Measurements from ENCODE around the gene ANAPC4.

Gene ANAPC4

GRCh38 chr4:25379591-25379990, 2.5 kb downstream of the ANAPC4 start:
- DNase-seq: no peak

DNA sequence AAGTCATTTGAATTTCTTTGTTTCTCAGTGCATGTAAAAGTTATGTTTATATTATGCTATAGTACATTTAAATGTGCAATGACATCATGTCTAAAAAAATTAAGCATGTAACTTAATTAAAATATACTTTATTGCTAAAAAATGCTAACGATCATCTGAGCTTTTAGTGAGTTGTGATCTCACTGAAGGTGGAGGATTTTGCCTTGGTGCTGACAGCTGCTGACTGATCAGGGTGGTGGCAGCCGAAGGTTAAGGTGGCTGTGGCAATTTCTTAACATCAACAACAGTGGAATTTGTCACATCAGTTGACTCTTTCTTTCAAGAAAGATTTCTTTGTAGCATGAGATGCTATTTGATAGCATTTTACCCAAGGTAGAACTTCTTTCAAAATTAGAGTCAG, 6.6 kb downstream of the ANAPC4 start:
- no peak for DNase-seq

GRCh38 chr4:25386926-25387325, 9.9 kb downstream of the ANAPC4 start:
- DNase-seq: no peak

DNA sequence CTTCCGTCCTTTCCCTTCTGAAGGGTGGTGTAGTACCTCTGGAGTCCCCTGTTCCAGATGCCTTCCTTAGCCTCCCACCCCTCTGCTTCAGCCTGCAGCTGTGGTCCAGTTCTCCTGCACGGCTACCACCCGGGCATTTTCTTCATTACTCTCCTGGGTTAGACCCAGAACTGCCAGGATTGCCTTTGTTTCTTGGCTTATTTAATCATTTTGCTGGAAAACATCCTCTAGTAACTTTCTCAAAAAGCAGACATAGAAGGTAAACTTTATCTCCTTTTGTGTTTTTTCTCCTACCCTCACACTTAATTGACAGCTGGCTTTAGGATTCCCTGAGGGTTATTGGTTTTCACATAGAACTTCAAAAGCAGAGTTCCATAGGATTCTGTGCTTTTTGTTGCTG, 20.2 kb downstream of the ANAPC4 start:
- no peak for DNase-seq

DNA sequence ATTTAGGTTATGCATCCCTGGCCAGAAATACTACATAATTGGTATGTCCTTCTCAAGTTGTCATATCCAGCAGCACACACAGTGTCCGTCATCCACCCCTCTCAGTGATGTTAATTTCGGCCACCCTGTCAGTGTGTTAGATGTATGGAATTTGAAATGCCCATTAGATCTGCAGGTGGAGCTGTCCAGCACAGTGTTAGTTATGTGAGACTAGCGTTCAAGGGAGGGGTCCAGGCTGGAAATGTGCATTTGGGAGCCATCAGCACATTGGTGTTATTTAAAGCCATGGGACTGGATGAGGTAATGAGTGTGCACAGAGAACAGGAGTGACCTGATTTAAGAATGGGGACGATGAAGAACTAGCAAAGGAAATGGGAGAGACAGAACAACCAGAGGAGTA, 22.4 kb downstream of the ANAPC4 start:
- DNase-seq: no peak

DNA sequence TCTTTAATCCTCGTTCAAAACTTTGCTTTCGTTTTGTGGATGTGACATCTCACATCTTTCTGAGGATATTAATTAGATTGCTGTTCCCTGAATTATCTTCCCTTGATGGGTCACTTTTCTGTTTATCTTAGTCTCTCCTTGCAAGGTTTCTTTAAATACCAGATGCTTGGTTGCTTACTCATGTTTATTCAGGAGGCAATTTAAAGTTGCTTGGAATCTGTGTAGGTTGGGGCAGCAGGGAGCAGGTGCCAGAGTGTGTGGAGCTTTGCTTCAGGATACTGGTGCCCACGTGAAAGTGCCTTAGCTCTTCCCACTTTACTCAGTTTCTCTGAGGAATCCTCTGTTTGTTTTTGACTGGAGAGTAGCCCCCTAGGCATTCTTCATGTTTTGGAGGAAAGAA, 24.0 kb downstream of the ANAPC4 start:
- DNase-seq: no peak

DNA sequence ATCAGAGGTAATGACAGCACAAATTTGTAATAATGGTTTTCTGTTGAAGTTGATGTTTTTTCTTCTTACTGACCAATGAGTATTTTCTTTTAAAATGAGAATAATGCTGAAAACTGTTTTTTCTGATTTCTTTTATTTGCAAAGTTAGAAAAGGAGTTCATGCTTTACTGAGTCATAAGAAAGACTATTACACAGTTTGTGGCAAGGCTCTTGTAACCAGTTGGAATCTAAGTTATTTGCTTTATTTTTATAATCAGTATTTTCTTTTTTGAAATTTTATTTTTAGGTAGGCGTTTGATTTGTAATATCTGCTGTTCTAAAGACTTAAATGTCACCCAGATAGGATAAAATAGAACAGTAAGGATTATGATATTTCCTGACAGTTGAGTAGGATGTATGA, 25.5 kb downstream of the ANAPC4 start:
- DNase-seq: no peak

DNA sequence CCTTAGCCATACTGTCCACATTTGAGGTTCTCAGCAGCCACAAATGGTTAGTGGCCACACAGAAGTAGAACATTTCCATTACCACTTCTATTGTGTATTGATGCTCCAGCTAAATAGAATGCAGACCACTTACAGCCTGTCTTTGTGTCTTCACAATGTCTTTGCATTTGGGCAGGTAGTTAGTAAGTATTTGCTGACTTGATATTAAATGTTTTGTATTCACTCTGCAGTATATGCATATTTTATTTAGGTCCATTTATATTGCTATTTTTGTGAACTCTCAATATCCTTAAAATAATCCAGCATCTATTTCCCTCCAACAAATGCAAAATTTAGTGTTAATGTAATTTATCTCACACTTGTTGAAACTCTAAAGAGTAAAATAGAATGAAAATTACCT, 26.6 kb downstream of the ANAPC4 start:
- DNase-seq: no peak

DNA sequence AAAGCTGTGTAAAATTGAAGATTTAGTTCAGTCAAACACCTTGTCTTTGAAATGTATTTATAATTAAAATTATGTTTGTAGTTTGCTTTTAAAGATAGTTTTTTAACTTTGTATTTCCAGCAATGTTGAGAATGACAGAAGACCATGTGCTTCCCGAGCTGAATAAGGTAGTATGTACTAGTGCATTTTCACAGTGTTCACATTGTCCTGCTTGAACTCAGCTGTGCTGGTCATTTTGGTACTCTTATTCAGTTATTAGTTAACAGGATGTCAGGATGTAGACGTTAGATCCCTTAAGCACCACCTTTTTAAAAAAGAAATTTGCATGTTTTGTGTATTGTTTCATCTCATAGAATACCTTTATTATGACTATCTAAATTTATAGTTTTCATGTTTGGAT, 28.4 kb downstream of the ANAPC4 start:
- no peak for DNase-seq

- no peak for DNase-seq
Measured at GRCh38 chr4:25406081-25406692, 29.1 kb downstream of the ANAPC4 start.

DNA sequence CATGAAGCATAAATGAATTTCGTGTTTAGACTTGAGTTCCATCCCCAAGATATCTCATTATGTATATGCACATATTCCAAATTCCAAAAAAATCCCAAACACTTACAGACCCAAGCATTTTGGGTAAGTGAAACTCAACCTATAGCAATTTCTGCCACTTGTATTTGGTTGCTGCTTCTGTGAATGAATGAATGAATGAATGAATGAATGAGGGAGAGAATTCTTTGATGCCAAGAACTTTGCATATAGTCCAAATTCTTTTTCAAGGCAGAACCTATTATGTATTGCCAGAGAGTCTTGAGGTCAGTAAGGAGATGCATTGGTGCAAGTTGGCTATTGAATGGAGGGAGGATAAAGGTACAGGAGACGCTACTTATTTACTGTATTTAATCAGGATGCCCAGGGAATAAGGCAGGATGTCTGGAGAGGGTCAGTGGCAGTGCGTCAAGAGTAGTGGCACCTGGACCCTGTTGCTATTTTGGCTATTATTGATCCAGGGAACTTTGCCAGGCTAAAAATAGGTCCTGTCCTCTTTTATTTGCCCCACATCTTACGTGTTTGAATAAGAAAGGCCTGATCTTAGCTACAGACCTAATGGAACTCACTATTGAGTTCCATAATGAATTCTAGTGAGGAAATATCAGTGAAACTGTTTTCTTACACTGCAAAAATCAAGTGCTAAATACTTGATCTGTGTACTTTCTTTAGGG, 33.9 kb downstream of the ANAPC4 start:
- no peak for DNase-seq

DNA sequence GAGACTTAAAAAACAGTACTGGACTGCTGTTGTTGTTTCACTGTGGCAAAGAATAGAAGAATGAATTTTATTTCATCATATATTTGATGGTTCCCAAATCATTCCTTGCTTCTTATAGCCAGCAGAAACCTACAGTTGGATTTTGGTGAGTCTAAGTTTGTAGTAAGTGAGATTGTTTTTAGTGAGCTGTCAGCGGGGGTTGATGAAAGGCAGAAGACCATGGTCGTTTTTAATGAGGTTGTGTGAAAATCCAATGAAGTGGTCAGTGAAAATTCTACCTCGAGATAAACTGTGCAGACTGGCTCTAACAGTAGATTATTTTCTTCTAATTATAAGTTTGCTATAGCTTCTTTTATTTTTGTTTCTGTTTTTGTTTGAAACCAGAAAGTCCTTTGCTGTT, 36.2 kb downstream of the ANAPC4 start:
- no peak for DNase-seq

DNA sequence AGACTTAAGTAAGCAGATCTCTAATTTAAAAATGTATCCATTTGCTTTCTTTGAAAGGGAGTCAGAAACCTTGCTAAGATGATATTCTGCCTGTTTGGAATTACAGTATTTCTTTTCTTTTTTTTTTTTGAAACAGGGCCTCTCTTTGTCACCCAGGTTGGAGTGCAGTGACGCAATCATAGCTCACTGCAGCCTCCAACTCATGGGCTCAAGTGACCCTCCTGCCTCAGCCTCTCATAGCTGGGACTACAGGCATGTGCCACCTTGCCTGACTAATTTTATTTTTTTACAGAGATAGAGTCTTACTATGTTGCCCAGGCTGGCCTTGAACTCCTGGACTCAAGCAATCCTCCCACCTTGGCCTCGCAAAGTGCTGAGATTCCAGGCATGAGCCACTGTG, 40.0 kb downstream of the ANAPC4 start:
- DNase-seq: no peak

DNA sequence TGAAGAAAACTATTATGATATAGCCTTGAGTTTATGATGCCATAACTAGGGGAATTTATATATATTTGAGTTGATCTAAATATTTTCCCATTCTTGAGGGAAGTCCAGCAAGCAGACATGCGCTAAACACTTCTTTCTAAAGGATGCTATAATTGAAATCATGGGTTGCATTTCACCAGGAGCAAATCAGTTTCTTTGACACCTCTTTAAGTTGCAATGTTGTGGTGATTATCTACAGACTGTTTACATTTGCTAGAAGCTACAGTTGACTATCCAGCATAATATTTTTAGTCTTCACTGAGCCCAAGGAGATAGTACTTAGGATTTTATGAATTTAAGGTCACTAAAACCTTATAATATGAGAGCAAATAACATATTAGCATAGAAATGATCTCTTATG, 43.9 kb downstream of the ANAPC4 start:
- no peak for DNase-seq

DNA sequence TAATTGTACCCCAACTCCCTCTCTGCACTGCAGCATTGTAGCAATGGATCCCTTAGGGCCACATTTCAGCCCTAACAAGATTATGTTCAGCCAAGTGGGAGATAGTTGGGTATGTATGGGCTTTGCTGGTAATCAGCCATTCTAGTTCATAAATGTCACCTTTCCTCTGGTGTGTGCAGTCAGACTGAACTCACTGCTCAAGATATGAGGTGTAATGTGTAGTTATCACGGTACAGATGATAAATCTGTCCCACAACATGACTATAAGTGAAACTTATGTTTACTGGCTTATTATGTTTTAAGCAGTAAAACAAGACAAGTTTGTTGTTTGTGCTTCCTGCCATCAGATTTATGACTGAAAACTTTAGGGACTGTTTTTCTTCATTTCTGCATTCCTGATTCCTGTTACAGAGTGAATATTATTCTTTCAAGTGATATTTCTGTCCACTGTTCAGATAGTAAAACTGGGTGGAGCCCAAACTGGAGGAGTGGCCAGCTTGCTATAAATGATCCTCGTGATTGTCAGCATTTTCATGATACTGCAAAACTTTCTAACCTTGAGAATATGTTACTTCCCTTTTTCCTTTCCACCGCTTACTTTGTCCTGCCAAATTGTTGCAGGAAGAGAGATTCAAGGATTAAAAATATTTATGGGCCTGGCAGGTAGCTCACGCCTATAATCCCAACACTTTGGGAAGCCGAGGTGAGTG, 44.9 kb downstream of the ANAPC4 start:
- DNase-seq: no peak

DNA sequence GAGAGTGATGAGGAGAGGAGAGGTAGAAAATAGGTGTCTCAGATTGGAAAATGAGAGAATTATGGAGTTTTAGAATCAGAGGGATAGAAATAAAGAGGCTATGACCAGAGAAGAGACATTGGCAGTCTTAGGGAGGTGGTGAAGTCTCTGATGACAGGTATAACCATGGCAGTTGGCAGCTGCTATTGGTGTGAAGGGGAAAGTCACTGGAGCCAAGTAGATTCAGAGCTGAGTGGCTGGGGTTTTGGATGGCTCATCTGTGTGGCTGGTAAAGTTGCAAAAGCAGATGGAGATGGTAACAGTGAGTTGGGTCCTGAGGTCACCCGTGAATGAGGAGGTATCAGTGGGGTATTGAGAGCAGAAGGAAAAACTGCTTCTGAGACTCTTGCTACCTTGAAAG, 46.5 kb downstream of the ANAPC4 start:
- DNase-seq: no peak

DNA sequence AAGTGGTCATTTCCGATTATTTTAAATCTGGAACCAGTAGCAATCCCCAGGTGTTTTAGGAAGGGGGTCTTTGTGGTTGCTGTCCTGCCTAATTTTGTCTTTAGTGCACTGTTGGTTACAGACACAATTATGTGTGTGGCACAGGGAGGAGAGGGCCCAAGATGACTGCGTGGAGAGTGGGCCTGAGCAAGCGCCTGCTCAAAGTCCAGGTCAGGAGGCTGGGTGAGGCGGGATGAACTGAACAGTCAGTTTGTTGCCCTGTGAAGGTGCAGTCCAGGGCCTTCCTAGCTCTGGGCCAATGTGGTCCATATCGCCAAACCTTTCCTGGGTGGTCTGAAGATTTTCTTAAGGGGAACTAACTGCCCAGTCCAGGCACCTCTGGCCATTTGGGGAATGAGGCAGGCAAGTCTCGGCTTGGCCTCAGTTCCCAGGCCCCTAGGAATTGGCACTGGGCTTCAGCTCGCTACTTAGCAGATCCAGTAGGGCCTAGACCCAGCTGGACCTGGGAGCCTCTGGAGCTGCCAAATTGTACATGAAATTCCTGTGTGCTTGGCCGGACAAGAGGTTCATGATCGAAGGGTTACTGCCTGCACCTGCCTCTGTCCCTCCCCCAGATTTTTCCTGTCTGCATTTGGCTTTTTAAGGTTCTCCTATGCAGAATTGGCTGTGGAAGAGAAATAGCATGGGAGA, 47.6 kb downstream of the ANAPC4 start:
- no peak for DNase-seq

DNA sequence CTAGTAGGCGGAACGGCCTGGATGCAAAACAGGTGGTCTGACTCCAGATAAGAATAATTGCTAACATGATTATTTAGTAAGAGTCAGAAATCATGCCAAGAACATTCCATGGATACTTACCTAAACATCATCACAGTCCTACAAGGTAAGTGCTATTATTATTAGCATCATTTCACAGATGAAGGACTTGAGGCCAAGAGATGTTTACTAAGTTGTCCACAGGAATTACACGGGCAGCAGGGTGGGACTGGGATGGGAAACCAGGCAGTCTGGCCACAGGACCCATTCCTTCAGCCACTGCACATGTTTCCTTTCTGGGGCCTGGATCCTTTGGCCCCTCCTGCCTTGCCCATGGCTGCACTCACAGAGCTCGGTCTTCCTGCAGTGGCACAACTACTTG, 48.3 kb downstream of the ANAPC4 start:
- DNase-seq: no peak

DNA sequence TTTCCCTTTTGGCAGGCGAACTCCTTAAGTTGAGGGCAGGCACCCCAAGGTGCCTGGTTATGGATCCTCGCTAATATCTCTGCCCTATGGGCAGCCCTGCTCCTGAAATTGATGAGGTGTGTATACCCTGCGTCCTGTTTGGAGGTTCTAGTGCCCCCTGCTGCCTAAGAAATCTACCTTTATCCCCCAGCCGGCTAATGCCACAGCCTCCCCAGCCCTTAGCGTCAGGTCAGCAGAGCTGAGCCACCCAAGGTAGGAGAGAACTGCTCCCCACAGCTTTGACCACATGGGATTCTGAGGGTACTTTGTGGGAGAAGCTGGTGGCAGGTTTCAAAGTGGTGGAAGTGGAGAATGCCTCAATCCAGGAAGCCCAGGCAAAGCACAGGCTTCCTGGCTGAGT, 50.8 kb downstream of the ANAPC4 start:
- no peak for DNase-seq

DNA sequence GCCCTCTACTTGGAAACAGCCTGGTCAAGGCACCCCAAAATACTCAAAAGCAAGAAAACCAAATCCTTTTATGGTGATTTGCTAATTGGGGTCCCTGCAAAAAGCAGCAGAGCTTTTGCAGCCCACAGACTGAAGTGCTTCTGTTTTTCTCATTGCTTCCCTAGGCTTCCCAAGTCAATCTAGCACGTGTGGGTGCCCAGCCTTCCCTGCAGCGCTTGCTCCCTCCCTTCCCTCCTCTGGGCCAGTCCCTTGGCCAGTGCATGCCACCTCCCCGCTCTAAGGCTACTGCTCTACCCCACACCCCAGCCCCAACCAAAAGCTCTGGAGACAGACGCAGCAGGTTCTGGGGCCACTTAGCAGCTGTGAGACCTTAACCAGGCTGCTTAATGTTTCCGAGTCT, 53.6 kb downstream of the ANAPC4 start:
- DNase-seq: no peak

DNA sequence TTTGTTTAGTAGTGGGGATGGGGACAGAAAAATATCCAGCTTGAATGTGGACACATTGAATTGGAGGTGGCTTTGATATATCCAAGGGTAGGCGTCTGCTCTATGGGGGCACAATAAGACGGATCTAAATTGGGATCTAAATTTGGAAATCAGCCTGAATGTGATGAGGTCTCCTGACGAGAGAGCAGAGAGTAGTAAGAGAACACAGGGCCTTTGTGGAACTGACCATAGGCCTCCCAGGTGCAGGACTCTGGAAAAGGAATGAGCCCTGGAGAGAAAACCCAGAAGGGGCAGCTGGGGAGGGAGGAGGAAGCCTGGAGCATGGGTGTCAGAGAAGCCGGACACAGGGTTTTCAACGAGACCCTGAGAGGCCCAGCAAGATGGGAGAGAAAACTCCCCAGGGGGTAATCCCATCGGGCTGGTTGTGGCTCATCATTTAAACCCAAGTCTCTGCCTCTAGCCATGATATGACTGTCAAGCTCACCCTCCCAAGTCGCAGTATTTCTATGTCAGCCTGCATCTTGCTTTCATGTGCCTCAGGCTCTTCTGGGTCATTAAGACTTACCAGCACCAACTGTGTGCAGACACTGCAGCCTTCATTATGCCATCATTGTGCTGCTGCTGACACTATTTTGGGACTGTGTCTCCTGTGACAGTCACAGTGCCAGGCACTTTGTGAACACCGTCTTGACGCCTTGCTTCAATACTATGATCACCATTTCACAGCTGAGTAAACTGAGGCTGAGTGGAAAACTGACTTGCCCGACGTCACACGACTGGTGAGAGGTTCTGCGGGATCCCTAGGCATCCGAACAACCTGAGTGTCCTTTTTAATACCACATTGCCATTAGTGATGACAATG, 57.1 kb downstream of the ANAPC4 start:
- no peak for DNase-seq

GRCh38 chr4:25437926-25438325, 60.9 kb downstream of the ANAPC4 start:
- no peak for DNase-seq

Measured in stimulated activated CD4-positive, alpha-beta T cell treated with anti-CD3 and anti-CD28 coated beads, Interleukin-4, amount 100 ng/mL, for 4 hours (primary cell).